WERI-Rb-1 (cell line): ENCODE measurements around the gene VIT.

Experiments used
- DNase-seq: peaks from one replicate; pipeline ENCODE4 v3.0.0-alpha.2; 2020
- H3K27ac ChIP-seq: fragments of 250-450 bp; sonication (Bioruptor Pico); 2 replicates; pipeline ENCODE4 v1.5.1; 2020; ENCODE audit warnings: mild to moderate bottlenecking, moderate library complexity
- H3K27me3 ChIP-seq: fragments of 250-450 bp; sonication (Bioruptor Pico); 2 replicates; pipeline ENCODE4 v1.5.1; 2021; ENCODE audit warnings: mild to moderate bottlenecking, low read depth, moderate library complexity; ENCODE audit not compliant: insufficient read depth, severe bottlenecking
- H3K36me3 ChIP-seq: fragments of 250-450 bp; sonication (Bioruptor Pico); 2 replicates; pipeline ENCODE4 v1.5.1; 2020; ENCODE audit warnings: mild to moderate bottlenecking, moderate library complexity
- H3K4me3 ChIP-seq: 2 replicates; pipeline ENCODE4 v1.5.1; 2011; ENCODE audit warnings: low read depth, mild to moderate bottlenecking, control low read depth, low read length
- H3K9me3 ChIP-seq: fragments of 250-450 bp; sonication (Bioruptor Pico); 2 replicates; pipeline ENCODE4 v1.5.1; 2021; ENCODE audit warnings: mild to moderate bottlenecking, moderate library complexity; ENCODE audit not compliant: severe bottlenecking
- TF ChIP-seq, protein P1 (sequence below): IDR thresholded peaks from 2 replicates; pipeline ENCODE4 v1.5.1; 2011; ENCODE audit warnings: low read depth, mild to moderate bottlenecking, control low read depth, inconsistent platforms, low read length

Gene VIT

DNA sequence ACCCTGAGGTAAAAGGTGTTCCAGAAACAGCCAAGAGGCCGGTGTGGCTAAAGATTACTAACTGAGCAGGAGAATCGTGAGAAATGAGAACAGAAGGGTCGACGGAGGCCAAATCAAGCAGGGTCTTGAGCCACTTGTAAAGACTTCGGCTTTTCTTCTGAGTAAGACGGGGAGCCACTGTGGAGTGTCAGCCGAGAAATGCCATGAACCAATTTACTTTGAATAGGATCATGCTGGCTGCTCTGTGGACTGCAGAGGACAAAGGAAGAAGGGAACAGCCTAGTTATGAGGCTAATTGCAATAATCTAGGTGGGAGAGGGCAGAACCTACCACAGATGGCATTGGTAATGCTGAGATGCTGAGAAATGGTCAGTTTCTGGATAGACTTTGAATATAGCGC lies 16.8 kb downstream of the VIT start:
- H3K9me3 ChIP-seq, result peaks cover 3% of the 10 kb centered on the region
- no peak overlapping the region for H3K27ac ChIP-seq
- no peaks in the 10 kb centered on the region for H3K27me3 ChIP-seq
- H3K4me3 ChIP-seq, result no peak overlapping the region
- no peaks in the 10 kb centered on the region for H3K36me3 ChIP-seq
- DNase-seq, result no peak
- TF ChIP-seq, protein P1, sequence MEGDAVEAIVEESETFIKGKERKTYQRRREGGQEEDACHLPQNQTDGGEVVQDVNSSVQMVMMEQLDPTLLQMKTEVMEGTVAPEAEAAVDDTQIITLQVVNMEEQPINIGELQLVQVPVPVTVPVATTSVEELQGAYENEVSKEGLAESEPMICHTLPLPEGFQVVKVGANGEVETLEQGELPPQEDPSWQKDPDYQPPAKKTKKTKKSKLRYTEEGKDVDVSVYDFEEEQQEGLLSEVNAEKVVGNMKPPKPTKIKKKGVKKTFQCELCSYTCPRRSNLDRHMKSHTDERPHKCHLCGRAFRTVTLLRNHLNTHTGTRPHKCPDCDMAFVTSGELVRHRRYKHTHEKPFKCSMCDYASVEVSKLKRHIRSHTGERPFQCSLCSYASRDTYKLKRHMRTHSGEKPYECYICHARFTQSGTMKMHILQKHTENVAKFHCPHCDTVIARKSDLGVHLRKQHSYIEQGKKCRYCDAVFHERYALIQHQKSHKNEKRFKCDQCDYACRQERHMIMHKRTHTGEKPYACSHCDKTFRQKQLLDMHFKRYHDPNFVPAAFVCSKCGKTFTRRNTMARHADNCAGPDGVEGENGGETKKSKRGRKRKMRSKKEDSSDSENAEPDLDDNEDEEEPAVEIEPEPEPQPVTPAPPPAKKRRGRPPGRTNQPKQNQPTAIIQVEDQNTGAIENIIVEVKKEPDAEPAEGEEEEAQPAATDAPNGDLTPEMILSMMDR, result no peak

- Histone ChIP-seq H3K36me3 (no peaks in the 10 kb centered on the region), H3K27ac (no peak overlapping the region), H3K27me3 (no peaks in the 10 kb centered on the region), H3K4me3 (no peak overlapping the region), H3K9me3 (no peaks in the 10 kb centered on the region)
- no peak for DNase-seq
- TF ChIP-seq, protein P1, result no peak
Measured at GRCh38 chr2:36716111-36716510, 19.6 kb downstream of the VIT start.

- Histone ChIP-seq H3K36me3 (no peaks in the 10 kb centered on the region), H3K4me3 (no peak overlapping the region), H3K9me3 (no peaks in the 10 kb centered on the region), H3K27ac (no peak overlapping the region), H3K27me3 (no peaks in the 10 kb centered on the region)
- DNase-seq, result no peak
- TF ChIP-seq, protein P1, result no peak
Measured at GRCh38 chr2:36717603-36718266, 21.2 kb downstream of the VIT start.

GRCh38 chr2:36727550-36727949 lies 31.0 kb downstream of the VIT start:
- no peak for DNase-seq
- Histone ChIP-seq H3K27me3 (no peaks in the 10 kb centered on the region), H3K4me3 (no peak overlapping the region), H3K9me3 (peaks cover 6% of the 10 kb centered on the region), H3K27ac (no peak overlapping the region), H3K36me3 (no peaks in the 10 kb centered on the region)
- TF ChIP-seq, protein P1, result no peak

- H3K36me3 ChIP-seq, result no peaks in the 10 kb centered on the region
- H3K27ac ChIP-seq, result no peak overlapping the region
- TF ChIP-seq, protein P1, result no peak
- no peaks in the 10 kb centered on the region for H3K27me3 ChIP-seq
- peaks cover 6% of the 10 kb centered on the region for H3K9me3 ChIP-seq
- no peak overlapping the region for H3K4me3 ChIP-seq
- DNase-seq, result no peak
Measured at GRCh38 chr2:36729067-36729466, 32.6 kb downstream of the VIT start.
